HG03108 (cell line): ENCODE results near the gene IL31RA.

Experiments
- ATAC-seq: cut with Tn5 transposase; IDR thresholded peaks from one replicate; pipeline ENCODE4 v1.9.1; 2021; ENCODE audit warnings: moderate library complexity; ENCODE audit not compliant: unreplicated experiment

The IL31RA gene

DNA sequence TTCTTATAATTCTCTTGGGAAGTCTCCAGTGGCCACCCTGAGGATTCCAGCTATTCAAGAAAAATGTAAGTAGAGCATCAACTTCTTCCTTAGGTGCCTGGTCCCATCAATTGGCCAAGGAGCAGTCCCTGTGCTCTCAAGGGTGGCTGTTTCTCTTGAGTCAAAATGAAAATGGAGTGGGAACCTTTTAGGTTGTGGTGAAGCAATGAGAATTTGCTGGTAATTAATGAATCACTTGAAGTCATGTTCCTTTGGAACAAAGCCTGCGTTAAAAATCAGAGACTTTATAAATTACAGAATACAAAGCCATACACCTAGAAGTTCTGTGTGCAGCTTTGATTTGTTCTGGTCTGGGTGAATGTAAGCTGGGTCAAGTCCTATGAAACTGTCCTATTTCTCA lies 48.9 kb downstream of the IL31RA start:
- no peak for ATAC-seq

DNA sequence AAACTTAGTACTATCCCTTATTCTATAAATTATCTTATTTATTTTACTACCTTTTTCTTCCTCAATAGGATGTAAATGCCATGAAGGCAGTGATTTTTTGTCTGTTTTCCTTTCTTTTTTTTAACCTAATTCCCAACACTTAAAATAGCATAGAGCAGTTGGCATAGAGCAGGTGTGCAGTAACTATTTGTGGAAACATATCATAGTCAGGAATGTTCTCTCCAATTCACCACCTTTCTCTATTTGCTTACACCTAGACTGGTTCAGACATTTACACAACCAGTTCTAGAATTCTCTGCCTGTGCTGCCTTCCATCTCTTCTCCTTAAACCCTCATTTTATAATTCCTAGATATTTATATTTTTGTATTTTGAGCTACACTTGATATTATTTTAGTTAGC lies 49.6 kb downstream of the IL31RA start:
- no peak for ATAC-seq

GRCh38 chr5:55902696-55903095 lies 51.5 kb downstream of the IL31RA start:
- ATAC-seq: no peak

DNA sequence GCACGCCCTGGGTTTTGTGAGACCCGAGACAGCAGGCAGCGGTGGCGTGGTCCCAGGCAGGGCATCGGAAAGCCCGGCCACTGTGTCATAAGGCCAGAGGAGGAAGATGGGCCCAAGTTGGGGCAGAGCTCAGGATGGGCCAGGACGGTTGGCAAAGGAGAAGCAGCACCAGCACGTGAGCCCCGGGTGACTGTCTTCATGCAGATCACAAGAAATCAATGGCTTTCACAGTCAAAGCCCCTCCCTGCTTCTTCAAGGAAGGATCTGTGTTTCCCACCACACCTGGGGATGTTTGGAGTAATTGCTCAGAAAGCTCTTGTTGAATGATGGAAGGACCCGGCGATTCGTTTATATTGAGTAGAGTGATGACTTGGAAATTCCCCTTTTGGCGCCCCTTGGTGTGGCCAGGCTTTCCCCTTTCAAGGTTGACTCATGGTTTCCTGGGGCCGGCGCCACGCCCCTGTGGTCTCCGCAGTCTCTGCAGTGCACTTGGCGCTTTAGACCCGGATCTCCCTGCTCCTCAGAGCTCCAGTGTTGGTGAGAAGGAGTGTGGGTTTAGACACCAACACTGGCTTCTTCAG lies 52.1 kb downstream of the IL31RA start:
- peak; percentile 90 for ATAC-seq

GRCh38 chr5:55904152-55904551 lies 53.0 kb downstream of the IL31RA start:
- ATAC-seq: no peak

GRCh38 chr5:55905251-55905650 lies 54.1 kb downstream of the IL31RA start:
- no peak for ATAC-seq

DNA sequence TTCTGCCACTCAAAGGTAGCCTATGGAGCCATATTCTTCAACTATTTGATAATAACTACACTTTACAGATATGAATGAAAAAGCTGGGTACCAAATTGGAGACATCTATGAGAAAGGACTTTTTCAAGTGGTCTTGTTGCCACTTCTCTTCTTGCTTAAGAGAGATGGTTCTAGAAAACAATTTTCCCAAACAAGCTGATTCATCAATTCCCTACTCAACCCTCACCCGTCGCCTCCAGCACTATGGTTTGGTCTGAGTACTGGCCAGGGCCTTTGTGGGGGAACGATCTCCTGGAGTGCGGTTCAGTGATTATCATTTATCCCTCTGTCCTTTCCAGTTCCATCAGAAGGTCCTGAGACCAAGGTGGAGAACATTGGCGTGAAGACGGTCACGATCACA lies 56.8 kb downstream of the IL31RA start:
- ATAC-seq: no peak

GRCh38 chr5:55908804-55909203 lies 57.6 kb downstream of the IL31RA start:
- ATAC-seq: no peak

- no peak for ATAC-seq
These were observed 60.9 kb downstream of the IL31RA start for GRCh38 chr5:55911784-55912653.

- ATAC-seq: peak; percentile 97
These were observed 62.6 kb downstream of the IL31RA start for GRCh38 chr5:55913466-55914413.

DNA sequence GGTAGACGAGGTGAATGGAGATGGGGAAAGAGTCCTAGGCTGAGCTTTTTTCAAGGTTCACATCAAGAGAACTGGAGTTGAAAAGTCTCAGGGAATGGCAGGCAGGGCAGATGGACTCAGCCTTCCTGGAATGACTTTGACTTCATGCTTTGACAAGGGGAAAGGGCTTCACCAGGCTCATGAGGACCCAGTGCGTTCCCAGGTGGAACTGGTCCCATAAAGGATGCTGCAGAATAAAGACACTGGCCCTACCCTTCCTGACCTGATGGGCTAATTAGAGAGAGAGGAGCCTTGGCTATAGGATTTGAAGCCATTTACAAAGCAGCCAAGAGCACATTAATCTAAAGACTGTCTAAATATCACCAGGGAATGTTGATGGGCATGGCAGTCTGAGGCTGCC lies 63.8 kb downstream of the IL31RA start:
- ATAC-seq: no peak

DNA sequence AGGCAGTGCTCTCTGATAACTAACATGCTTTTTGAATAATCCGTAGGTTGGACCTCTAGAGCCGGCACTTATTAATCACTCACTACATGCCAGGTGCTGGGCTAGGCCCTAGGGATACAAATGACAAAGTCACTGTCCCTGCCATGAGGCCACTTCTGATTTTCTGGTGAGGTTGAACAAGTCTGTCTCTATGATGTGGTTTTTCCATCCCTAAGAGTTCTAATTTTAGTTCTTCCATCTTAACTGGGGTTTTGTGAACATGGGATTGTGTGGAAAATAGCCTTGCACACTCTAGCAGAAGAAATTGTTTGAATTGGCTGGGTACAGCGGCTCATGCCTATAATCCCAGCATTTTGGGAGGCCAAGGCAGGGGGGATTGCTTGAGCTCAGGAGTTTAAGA lies 64.6 kb downstream of the IL31RA start:
- ATAC-seq: no peak

GRCh38 chr5:55916986-55917385 lies 65.8 kb downstream of the IL31RA start:
- ATAC-seq: no peak

- ATAC-seq: no peak
These were observed 66.4 kb downstream of the IL31RA start for GRCh38 chr5:55917402-55918086.

DNA sequence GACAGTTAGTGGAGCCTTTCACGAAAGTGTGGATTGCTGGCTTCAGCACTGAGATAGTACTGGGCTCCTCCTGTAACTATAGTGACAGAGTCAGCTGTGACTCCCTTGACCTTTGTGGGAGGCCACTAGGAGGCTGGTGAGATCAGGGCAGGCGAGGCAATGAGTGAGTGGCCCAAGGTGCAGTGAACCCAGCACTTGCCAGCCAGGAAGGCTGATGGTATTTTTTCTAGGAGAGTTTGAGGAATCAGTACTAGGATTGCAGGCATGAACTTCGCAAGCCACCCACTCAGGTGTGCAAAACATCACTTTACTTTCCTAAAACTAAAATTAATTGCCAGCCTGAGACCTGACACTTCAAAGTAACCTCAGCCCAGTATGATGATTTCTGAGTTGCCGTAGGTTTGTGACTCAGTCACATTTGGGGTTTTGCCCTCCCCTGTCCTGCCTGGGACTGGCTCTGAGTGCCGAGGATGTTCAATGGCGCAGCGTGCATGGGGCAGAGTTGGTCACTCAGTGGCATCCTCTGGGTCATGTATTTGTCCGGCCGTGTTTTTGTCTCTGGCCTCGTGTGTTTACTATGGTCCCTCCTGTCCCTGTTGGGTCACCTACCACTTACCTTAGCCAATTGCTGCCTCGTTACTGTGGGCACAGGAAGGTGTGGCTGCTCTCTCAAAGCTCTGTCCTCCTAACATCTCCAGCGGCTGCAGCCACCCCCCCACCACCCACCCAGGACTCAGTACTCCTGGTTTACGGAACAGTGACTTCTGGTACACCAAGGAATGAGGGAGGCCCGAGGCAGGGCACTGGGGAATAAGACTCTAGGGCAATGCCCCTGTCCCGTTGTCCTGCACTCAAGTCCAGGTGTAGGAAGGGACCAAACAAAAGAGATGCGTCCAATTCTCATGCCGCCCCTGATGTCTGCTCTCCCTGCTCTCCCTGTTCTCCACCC lies 67.2 kb downstream of the IL31RA start:
- no peak for ATAC-seq

GRCh38 chr5:55919625-55920024 lies 68.5 kb downstream of the IL31RA start:
- ATAC-seq: peak; percentile 46

- no peak for ATAC-seq
These were observed 69.6 kb downstream of the IL31RA start for GRCh38 chr5:55920784-55921183.

GRCh38 chr5:55921617-55922016 lies 70.5 kb downstream of the IL31RA start:
- no peak for ATAC-seq

GRCh38 chr5:55923177-55923771 lies 72.1 kb downstream of the IL31RA start:
- no peak for ATAC-seq
